Mesendoderm (in vitro differentiated cells): ENCODE results near the gene KLK1.
"Not testable (repeated sequence)": the region's sequence is repeated elsewhere in the genome, so short reads cannot be mapped to it uniquely, and the experiment has no call there.

Experiments used
- DNase-seq: peaks from one replicate; pipeline ENCODE4 v3.0.0; 2013
- H2AK5ac ChIP-seq: 2 replicates; pipeline ENCODE4 v1.6.1; 2013; ENCODE audit warnings: low read length, inconsistent platforms
- H2BK120ac ChIP-seq: 2 replicates; pipeline ENCODE4 v1.6.1; 2013; ENCODE audit warnings: low read depth, mild to moderate bottlenecking, low read length, moderate library complexity, mixed read lengths
- H2BK15ac ChIP-seq: replicated peaks from 2 replicates; pipeline ENCODE4 v1.6.1; 2013; ENCODE audit warnings: low read depth, mild to moderate bottlenecking, moderate library complexity
- H2BK5ac ChIP-seq: 2 replicates; pipeline ENCODE4 v1.6.1; 2013; ENCODE audit warnings: low read length, inconsistent platforms
- H3K18ac ChIP-seq: 2 replicates; pipeline ENCODE4 v1.6.1; 2013; ENCODE audit warnings: mild to moderate bottlenecking, low read length, mixed read lengths
- H3K23ac ChIP-seq: one replicate; pipeline ENCODE4 v1.6.1; 2013; ENCODE audit warnings: low read length
- H3K27ac ChIP-seq: 2 replicates; pipeline ENCODE4 v1.5.1; 2013; ENCODE audit warnings: low read depth, mild to moderate bottlenecking, inconsistent platforms, low read length, moderate library complexity
- H3K27me3 ChIP-seq: 2 replicates; pipeline ENCODE4 v1.6.1; 2013; ENCODE audit warnings: low read length, control low read depth, mild to moderate bottlenecking, inconsistent platforms; ENCODE audit not compliant: insufficient read depth, poor library complexity
- H3K36me3 ChIP-seq: 2 replicates; pipeline ENCODE4 v1.6.1; 2013; ENCODE audit warnings: low read length, inconsistent platforms; ENCODE audit not compliant: control insufficient read depth, insufficient read depth
- H3K4ac ChIP-seq: one replicate; pipeline ENCODE4 v1.6.1; 2013; ENCODE audit warnings: low read depth, mild to moderate bottlenecking, low read length, moderate library complexity
- H3K4me1 ChIP-seq: 2 replicates; pipeline ENCODE4 v1.6.1; 2013; ENCODE audit warnings: low read depth, low read length, inconsistent platforms; ENCODE audit not compliant: control insufficient read depth
- H3K4me2 ChIP-seq: 2 replicates; pipeline ENCODE4 v1.6.1; 2013; ENCODE audit warnings: low read length
- H3K4me3 ChIP-seq: 2 replicates; pipeline ENCODE4 v1.5.1; 2013; ENCODE audit warnings: mild to moderate bottlenecking, low read length
- H3K56ac ChIP-seq: one replicate; pipeline ENCODE4 v1.6.1; 2013; ENCODE audit warnings: low read length
- H3K79me1 ChIP-seq: 2 replicates; pipeline ENCODE4 v1.6.1; 2013; ENCODE audit warnings: low read length, inconsistent platforms
- H3K79me2 ChIP-seq: 2 replicates; pipeline ENCODE4 v1.6.1; 2013; ENCODE audit warnings: mild to moderate bottlenecking, low read length; ENCODE audit not compliant: control insufficient read depth, insufficient read depth
- H3K9ac ChIP-seq: 2 replicates; pipeline ENCODE4 v1.6.1; 2013; ENCODE audit warnings: low read length, inconsistent platforms
- H4K5ac ChIP-seq: one replicate; pipeline ENCODE4 v1.6.1; 2013; ENCODE audit warnings: low read length
- H4K8ac ChIP-seq: one replicate; pipeline ENCODE4 v1.6.1; 2013; ENCODE audit warnings: low read depth, mild to moderate bottlenecking, control low read depth, low read length, moderate library complexity
- WGBS: extraction: QIAGEN DNeasy Blood & Tissue Kit; methylation state at CpG from one replicate; pipeline ENCODE4 v1.1.7; 2013; ENCODE audit warnings: low lambda C conversion rate, missing lambda C conversion rate; ENCODE audit not compliant: insufficient coverage; ENCODE audit errors: extremely low coverage; 5-methylcytosine and 5-hydroxymethylcytosine counted together

Gene KLK1

GRCh38 chr19:50817941-50818858, 5.4 kb downstream of the KLK1 start:
- Histone ChIP-seq H2BK5ac (no peak overlapping the region), H3K23ac (no peak overlapping the region), H3K36me3 (no peaks in the 10 kb centered on the region), H3K4me3 (peak overlapping the region; percentile 59), H3K27me3 (peaks cover 6% of the 10 kb centered on the region), H3K56ac (peak overlapping the region; percentile 90), H3K27ac (no peak overlapping the region), H3K79me1 (no peaks in the 10 kb centered on the region), H3K4me1 (peaks cover 2% of the 10 kb centered on the region), H3K4me2 (peak overlapping the region; percentile 92), H2BK15ac (no peak overlapping the region), H4K8ac (no peak overlapping the region), H3K4ac (no peak overlapping the region), H4K5ac (no peak overlapping the region), H3K9ac (peak overlapping the region; percentile 64), H2AK5ac (no peak overlapping the region), H3K79me2 (no peaks in the 10 kb centered on the region), H2BK120ac (no peak overlapping the region), H3K18ac (no peak overlapping the region)
- no CpG with 5 or more reads among the region's 52 CpGs for WGBS
- DNase-seq, result peak; percentile 82

- H3K23ac ChIP-seq, result no peak overlapping the region
- no peak for DNase-seq
- no peaks in the 10 kb centered on the region for H3K36me3 ChIP-seq
- H3K4ac ChIP-seq, result no peak overlapping the region
- no peak overlapping the region for H3K27ac ChIP-seq
- H2BK120ac ChIP-seq, result no peak overlapping the region
- H3K4me3 ChIP-seq, result no peak overlapping the region
- H3K79me1 ChIP-seq, result no peaks in the 10 kb centered on the region
- H3K4me2 ChIP-seq, result no peak overlapping the region
- H3K4me1 ChIP-seq, result peaks cover under 1% of the 10 kb centered on the region
- H4K5ac ChIP-seq, result no peak overlapping the region
- no peaks in the 10 kb centered on the region for H3K79me2 ChIP-seq
- no CpG with 5 or more reads among the region's 1 CpG for WGBS
- H2AK5ac ChIP-seq, result no peak overlapping the region
- H3K18ac ChIP-seq, result no peak overlapping the region
- H3K27me3 ChIP-seq, result peaks cover 6% of the 10 kb centered on the region
- no peak overlapping the region for H4K8ac ChIP-seq
- no peak overlapping the region for H3K56ac ChIP-seq
- H2BK5ac ChIP-seq, result no peak overlapping the region
- H3K9ac ChIP-seq, result no peak overlapping the region
- H2BK15ac ChIP-seq, result no peak overlapping the region
These were observed 8.1 kb downstream of the KLK1 start for GRCh38 chr19:50815439-50815838.

- Histone ChIP-seq H3K79me1 (no peaks in the 10 kb centered on the region), H2BK15ac (no peak overlapping the region), H3K18ac (no peak overlapping the region), H3K56ac (no peak overlapping the region), H2BK120ac (no peak overlapping the region), H2AK5ac (no peak overlapping the region), H3K27ac (no peak overlapping the region), H4K8ac (no peak overlapping the region), H3K23ac (no peak overlapping the region), H3K9ac (no peak overlapping the region), H3K27me3 (peaks cover 4% of the 10 kb centered on the region), H3K36me3 (no peaks in the 10 kb centered on the region), H3K4ac (no peak overlapping the region), H3K79me2 (no peaks in the 10 kb centered on the region), H4K5ac (no peak overlapping the region), H3K4me3 (no peak overlapping the region), H3K4me2 (no peak overlapping the region), H2BK5ac (no peak overlapping the region), H3K4me1 (no peaks in the 10 kb centered on the region)
- no CpG with 5 or more reads among the region's 5 CpGs for WGBS
- DNase-seq, result no peak
These were observed 8.7 kb downstream of the KLK1 start for GRCh38 chr19:50814883-50815282.

- Histone ChIP-seq H3K4ac (no peak overlapping the region), H3K4me1 (no peaks in the 10 kb centered on the region), H3K23ac (no peak overlapping the region), H4K8ac (no peak overlapping the region), H3K27me3 (no peaks in the 10 kb centered on the region), H3K27ac (no peak overlapping the region), H2BK15ac (no peak overlapping the region), H3K79me2 (no peaks in the 10 kb centered on the region), H3K56ac (no peak overlapping the region), H2BK5ac (no peak overlapping the region), H3K9ac (no peak overlapping the region), H2AK5ac (no peak overlapping the region), H3K79me1 (no peaks in the 10 kb centered on the region), H3K18ac (no peak overlapping the region), H2BK120ac (no peak overlapping the region), H3K4me3 (no peak overlapping the region), H3K4me2 (no peak overlapping the region), H4K5ac (no peak overlapping the region), H3K36me3 (no peaks in the 10 kb centered on the region)
- DNase-seq, result no peak
- WGBS, result no CpG with 5 or more reads among the region's 3 CpGs
These were observed 11.1 kb downstream of the KLK1 start for GRCh38 chr19:50812474-50812873.

GRCh38 chr19:50811622-50812238, 11.9 kb downstream of the KLK1 start:
- H3K23ac ChIP-seq, H2BK5ac ChIP-seq, H3K4me3 ChIP-seq, H3K79me1 ChIP-seq, H4K8ac ChIP-seq, H2AK5ac ChIP-seq, H3K18ac ChIP-seq, H2BK120ac ChIP-seq, H2BK15ac ChIP-seq, H3K4me2 ChIP-seq, H3K79me2 ChIP-seq, DNase-seq, H4K5ac ChIP-seq, H3K4me1 ChIP-seq, H3K27ac ChIP-seq, H3K56ac ChIP-seq, H3K4ac ChIP-seq, H3K27me3 ChIP-seq, H3K9ac ChIP-seq, H3K36me3 ChIP-seq: not testable (repeated sequence)
- WGBS, result no CpG with 5 or more reads among the region's 3 CpGs
